GM18873 (cell line): ENCODE data around the gene GRAP.

Source experiments
- ATAC-seq: cut with Tn5 transposase; IDR thresholded peaks from one replicate; pipeline ENCODE4 v1.9.1; 2021; ENCODE audit warnings: mild to moderate bottlenecking, moderate library complexity, moderate number of reproducible peaks; ENCODE audit not compliant: unreplicated experiment, low FRiP score

Gene GRAP

DNA sequence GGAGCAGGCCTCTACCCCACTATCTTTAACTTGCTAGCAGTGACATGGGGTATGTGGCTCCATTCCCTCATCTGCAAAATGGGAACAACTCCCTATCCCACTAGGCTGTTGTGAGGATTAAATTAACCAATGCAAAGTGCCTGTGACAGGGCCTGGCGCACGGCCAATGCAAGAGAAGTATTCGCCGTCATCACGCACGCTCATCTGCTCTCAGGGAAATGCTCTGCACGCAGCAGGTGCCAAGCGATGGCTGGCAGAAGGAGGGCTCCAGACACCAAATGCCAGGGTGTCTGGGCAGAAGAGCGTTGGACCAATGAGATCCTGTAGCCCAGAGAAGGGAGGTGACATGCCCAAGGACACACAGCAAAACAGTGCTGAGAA is 59.5 kb downstream of the GRAP start:
- no peak for ATAC-seq

DNA sequence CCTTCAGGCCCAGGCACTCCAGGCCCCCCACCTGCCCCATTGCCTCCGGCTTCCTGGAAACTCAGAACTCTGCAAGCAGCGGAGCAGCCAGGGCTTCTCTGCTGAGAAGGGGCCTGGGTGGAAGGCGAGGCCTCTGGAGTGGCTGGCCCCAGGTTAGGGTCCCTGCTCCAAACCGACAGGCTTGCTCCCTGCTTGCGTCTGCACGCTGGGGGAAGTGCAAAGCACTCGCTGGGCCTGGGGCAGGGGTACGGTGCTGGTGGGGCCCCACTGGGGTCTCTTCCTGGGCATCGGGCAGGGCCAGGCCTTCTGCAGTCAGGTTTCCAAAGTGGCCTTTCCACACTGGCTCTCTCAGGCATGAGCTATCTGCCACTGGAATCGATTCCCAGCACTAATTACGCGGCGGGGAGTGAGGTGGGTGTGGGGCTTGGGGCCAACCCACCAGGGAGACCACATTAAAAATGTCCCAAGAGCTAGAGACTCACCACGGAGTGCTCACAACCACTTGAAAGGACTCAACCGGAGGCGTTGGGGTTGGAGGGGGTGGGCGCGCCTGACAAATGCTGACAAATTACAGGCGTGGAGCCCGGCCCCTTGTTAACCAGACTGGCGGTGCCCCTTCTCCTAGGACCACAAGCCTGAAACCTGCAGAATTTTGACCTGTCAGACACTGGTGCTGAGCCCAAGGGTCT is 60.1 kb downstream of the GRAP start:
- no peak for ATAC-seq

DNA sequence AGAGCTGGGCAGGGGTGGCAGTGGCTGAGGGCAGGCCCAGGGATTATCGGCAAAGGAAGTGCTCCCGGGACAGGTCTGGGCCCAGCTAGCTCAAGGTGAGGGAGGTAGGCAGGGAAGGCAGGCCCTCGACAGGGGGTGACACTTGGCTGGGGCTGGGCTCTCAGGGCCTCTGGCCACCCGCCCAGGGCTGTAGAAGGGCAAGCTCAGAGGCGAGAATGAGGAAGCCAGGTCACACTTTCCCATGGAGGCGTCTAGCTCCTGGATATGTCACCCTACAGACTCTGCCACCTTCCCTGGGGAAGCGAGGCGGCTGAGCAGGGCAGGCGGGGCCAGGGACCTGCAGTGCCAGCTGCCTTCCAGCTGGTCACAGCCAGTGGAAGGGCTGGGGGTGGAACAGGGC is 61.3 kb downstream of the GRAP start:
- no peak for ATAC-seq

DNA sequence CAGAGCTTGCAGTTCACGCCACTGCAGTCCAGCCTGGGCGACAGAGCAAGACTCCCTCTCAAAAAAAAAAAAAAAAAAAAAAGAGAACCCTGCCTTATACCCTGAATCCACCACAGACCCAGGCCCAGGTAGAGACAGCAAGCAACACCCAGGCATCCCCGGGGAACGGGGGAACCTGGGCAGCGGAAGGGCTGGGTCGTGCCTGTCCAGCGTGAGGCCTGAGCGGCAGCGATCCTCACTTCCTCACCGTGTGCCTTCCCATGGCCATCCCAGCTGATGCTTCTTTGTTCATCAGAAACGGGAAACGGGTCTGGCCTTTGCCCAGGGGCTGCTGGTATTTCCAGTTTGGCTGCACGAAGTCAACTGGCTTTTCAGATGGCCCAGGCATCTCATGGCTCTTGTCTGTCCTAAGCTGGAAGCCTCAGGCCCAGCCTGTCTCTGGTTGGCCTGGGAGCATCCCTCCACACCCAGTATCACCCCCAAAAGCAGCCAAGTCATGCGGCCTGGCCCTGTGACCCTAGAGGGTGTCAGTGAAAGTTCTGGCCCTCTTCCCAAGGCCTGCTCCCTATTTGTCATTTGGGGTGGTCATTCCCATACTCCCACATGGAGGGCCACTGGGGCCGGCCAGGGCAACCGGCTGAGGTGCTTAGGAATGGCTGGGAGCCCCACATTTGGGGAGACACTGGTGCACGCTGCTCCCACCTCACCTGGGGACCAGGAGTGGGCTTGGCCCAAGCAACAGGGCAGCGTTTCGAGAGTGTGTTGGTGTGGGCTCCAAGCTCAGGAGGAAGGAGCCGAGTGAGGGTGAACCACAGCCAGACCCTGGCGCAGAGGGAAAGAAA is 62.3 kb downstream of the GRAP start:
- ATAC-seq: no peak

DNA sequence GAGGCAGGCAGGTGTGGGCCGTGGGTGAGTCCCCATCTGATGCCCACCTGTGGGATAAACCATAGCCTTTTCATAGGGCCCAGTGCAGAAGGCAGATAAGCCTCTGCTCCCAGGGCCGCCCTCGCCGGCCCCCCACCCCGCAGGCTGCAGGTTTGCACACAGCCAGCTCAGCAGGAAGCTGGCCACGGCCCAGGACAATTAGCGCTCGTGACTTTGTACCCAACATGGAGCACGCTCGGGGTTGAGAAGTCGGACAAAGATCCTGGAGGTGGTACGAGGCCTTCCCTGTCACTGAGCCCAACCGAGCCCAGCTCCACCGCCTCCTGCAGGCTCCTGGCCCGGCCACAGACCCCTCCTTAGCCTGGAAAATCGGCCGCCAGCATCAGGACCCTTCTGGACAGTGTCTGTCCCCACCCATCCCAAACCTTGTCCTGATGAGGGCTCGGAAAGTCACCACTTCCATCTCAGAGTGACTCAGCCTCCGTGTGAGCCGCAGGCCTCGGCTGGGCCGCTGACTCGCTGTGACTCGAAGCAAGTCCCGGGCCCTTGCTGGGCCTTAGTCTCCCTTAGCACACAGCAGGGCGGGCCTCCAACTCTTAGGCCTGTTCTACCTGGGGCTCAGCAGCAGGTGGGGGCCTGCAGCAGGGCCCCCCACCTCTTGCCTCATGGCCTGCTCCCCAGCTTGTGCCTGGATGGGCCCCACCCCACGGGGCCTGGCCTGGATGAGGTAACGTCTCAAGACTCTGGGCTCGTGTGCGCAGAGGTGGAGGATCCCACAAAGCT is 64.9 kb downstream of the GRAP start:
- no peak for ATAC-seq

DNA sequence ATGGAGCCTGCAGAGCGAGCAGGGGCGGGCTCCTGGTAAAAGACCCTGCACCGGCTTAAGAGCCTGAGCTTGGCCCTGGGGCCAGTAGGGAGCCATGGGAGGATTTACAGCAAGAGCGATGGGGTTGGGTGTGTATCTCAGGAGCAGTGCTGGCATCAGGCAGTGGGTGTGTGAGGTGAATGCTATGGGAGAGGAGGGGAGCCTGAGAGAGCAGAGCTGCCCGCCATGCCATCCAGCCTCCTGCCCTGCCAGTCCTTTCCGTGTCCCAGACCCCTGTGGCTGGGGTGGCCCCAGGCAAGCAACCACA is 65.5 kb downstream of the GRAP start:
- no peak for ATAC-seq

DNA sequence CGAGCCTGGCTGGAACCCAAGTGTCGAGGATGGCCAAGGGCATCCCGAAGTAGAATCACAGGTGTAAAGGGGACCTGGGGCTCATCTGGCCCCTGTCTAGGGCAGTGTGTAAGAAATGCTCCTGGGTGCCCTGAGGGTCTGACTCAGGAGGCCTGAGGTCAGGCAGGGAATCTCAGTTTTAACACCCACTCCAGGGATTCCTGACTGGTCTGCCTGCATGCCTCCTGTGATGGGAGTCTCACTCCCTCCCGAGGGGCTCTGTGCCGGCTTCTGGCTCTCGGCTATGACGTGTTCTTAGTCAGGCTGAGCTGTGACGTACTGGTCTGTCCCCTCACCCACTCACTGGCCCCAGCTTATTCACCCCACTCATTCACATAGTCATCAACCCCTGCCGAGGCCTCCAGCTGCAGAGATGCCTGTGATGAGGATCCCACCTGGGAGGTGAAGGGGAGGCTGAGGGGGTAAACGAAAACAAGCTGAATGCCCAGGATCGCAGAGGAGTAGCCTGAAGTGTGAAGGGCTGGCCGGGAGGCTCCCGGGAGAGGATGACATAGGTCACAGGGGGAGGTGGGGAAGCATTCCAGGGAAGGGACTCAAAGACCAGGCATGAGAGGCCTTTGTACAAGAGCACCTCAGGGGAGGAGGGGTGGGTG is 65.9 kb downstream of the GRAP start:
- ATAC-seq: no peak

DNA sequence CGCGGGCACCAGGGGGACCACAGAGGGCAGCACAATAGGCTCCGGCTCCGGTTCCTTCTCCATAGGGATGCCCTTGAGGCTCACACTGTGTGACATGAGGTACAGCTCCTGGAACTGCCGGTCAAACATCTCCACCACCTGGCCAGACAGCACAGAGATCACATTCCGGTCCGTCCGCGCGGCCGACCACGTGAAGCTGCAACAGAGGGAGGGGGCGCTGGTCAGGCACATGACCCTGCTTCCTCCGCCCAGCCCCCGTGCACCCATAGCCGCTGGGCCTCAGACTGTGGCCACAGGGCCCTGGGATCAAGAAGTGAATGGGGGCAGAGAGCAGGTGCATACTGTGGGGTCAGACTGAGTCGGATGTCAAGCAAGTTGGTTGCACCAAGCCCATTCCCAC is 68.1 kb downstream of the GRAP start:
- ATAC-seq: no peak

DNA sequence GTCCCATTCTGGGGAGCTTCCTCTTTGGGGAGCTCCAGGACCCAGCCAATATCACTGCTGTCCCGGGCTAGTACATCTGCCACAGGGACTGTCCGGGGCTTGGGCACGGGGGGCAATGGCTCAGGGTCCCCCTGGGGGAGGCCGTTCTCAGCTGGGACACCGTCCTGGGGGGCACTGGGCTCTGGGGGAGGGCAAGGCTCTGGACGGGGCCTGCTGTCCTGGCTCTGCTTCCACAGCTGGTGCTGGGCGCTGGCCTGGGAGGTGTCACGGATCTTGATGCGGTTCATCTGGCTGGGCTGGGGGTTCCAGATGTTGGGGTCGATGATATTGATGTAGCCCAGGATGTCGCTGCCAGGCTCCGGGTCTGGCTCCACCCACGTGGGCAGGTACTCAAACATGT is 68.7 kb downstream of the GRAP start:
- ATAC-seq: no peak

DNA sequence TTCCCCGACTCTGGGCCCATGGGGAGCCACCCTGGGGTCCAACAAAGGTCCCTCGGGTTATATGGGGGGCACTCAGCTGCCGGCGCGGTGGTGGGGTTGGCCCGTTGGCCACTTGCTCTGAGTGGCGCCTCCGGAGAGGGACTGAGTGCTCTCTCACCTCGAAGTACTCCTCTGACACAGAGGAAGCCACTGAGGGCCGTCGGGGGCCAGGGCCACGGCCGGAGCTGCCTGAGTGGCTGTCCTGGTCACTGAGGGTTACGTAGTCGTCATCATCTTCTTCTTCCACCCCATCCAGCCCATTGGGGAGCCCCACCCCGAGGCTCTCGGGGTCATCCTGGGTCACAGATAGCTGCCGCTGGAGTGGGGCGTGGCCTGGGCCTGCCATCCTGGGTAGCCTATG is 69.1 kb downstream of the GRAP start:
- no peak for ATAC-seq

DNA sequence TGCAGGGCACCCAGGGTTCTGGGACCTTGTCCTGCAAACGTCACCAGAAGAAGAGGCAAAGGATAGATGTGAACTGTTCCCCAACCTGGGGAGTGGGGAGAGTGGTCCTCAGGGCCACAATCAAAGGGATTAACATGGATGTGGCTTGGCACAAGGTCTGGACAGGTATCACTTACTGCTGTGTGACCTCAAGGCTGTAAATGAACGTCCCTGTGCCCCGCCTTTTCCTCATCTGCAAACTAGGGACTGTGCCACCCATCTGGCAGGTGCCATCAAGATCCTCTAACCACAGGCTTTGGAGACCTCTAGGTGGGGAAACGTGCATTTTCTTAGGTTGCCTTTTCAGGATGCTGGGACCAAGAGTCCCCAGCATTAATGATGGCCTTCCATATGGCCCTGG is 69.7 kb downstream of the GRAP start:
- no peak for ATAC-seq

DNA sequence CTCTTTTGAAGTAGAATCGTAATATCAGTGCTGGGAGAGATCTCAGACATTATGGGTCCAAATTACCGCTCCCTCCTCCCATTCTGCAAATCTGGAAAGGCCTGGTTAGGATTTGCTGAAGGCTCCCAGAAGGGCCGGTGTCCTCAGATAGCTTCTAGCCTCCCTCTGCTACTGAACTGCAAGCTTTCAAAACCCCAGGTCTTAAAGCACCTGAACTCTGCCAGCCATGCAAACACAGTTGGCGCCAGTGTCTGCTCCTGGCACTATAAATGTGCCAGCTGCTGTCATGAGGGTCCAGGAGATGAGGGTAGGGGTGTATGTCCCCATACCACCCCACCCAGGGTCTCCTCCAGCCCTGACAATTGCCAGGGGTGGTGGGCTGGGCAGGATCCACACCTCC is 70.6 kb downstream of the GRAP start:
- no peak for ATAC-seq

DNA sequence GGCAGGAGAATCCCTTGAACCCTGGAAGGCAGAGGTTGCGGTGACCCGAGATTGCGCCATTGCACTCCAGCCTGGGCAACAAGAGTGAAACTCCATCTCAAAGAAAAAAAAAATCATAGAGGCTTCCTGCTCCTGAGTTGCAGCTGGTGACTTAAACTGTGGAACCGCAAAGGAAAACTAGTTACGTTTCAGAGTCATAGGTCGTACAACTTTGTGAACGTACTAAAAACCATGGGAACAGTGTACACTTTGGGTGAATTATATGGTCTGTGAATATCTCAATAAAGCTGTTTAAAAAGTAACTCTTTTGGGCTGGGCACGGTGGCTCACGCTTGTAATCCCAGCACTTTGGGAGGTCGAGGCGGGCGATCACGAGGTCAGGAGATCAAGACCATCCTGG is 71.2 kb downstream of the GRAP start:
- no peak for ATAC-seq

DNA sequence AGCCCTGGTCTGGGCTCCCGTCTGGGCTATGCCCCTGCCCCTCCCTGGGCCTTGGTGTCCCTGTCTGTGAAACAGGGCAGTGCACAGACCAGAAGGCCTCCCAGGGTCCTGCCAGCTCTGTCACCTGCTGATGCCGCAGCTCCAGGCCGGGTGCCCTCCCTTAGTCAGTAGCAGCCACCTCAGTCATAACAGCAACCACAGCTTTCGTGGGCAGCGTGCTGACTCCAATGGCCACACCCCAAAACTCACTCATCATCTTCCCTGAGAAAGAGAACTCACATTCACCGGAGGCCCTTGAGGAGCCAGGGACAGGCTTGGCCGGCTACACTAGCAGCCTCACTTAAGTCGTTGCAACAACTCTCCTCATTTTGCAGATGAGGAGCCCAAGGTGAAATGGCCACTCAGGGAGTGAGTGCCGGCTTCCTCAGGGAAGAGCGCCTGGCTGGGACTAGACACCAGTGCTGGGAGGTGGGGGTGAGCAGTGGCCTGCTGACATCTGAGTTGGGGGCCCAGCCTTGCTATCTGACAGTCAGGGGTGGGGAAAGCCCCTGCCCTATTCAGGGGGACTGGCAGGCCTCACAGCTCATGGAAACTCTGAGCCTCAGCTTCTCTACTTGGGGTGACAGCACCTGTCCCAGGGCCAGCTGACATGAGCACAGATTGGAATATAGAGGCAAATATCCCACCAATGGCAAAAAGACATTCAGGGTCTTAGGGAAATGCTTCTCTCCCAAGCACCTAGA is 72.2 kb downstream of the GRAP start:
- ATAC-seq: no peak

DNA sequence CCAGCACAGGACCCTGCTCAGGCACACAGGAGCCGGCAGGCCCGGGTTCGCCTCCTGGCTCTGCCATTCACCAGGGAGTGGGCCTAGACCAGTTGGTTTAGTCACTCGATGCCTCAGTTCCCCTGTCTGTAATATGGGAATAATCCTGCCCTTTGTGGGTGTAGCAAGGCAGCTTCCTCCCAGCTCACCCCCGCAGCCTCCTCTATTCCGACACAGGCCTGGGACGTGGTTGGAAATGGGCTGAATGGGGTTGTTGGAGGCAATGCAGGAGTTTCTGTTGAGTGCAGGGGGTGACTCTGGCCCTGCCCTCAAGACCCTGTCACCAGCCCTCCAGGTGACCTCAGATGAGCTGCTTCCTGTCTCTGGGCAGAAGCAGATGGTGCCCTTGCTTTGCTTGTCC is 75.0 kb downstream of the GRAP start:
- ATAC-seq: no peak
